Esophagus muscularis mucosa (tissue), 4 donors: Measurements from ENCODE around the gene TNPO3.

Experiments
- CTCF ChIP-seq, 3 experiments: fragments of 200-600 bp in 2 of 3; fragments of 450-650 bp in 1 of 3; sonication (generic) in 2 of 3; IDR thresholded peaks; one replicate each; pipeline ENCODE4 v1.5.1; 2017 to 2019; ENCODE audit warnings: antibody characterized with exemption in 3 of 3, mild to moderate bottlenecking in 2 of 3, moderate library complexity in 1 of 3
- EP300 ChIP-seq: sonication (generic); formaldehyde crosslinking; IDR thresholded peaks from one replicate; pipeline ENCODE4 v1.6.1; 2017; ENCODE audit warnings: antibody characterized with exemption
- POLR2A ChIP-seq: fragments of 450-650 bp; IDR thresholded peaks from one replicate; pipeline ENCODE4 v1.6.1; 2017; ENCODE audit warnings: antibody characterized with exemption, moderate library complexity, mild to moderate bottlenecking, low read depth
- POLR2AphosphoS5 ChIP-seq, 2 donors: sonication (generic); formaldehyde crosslinking; IDR thresholded peaks; one replicate each; pipeline ENCODE4 v1.6.1; 2017; ENCODE audit warnings: antibody characterized with exemption in 2 of 2

DNA sequence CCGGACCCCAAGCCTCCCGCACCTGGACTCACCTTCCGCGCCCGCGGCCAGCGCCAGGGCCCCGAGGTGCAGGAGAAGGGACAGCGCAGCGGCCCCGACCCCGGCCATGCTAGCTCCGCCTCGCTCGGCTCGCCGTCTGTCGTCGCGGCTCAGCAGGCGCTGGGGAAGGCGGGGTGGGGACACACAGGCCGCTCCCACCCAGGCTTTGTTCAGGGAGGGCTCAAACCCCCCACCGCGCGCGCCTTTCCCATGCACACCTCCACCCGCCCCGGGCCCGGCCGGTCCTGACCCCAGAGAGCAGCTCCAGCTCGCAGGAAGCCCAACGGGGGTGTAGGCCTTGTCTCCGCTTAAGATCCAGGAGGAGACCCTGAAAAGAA, 144.4 kb downstream of the TNPO3 start, which contains the start of gene KCP:
- TF ChIP-seq EP300 = no peak
- TF ChIP-seq CTCF (IDR thresholded peaks at IDR 0.05) = no peak
- TF ChIP-seq POLR2A = no peak
- TF ChIP-seq POLR2AphosphoS5 (IDR thresholded peaks at IDR 0.05) = no peak
